HG03039 (cell line): ENCODE measurements around the gene MSANTD2.
A peak's percentile ranks its signal among the peaks of the same experiment; 100 is the strongest.

Source experiments
- ATAC-seq: cut with Tn5 transposase; IDR thresholded peaks from one replicate; pipeline ENCODE4 v1.9.1; 2021; ENCODE audit warnings: mild to moderate bottlenecking, moderate library complexity; ENCODE audit not compliant: unreplicated experiment

MSANTD2 gene

GRCh38 chr11:124756033-124756752 lies 44.0 kb downstream of the MSANTD2 start:
- ATAC-seq = no peak

GRCh38 chr11:124754710-124755109 lies 45.5 kb downstream of the MSANTD2 start:
- no peak for ATAC-seq

- ATAC-seq = no peak
These were observed 45.9 kb downstream of the MSANTD2 start for GRCh38 chr11:124754309-124754708.

- ATAC-seq = no peak
These were observed 46.6 kb downstream of the MSANTD2 start for GRCh38 chr11:124753624-124754023.

- ATAC-seq = no peak
These were observed 47.0 kb downstream of the MSANTD2 start for GRCh38 chr11:124753205-124753604.

- no peak for ATAC-seq
These were observed 47.6 kb downstream of the MSANTD2 start for GRCh38 chr11:124752471-124753102.

- ATAC-seq = no peak
These were observed 48.3 kb downstream of the MSANTD2 start, which contains the start of gene VSIG2 for GRCh38 chr11:124751741-124752470. VSIG2 (minus strand) TSS chr11:124752255; CDS start chr11:124752137, 118 bp downstream.

GRCh38 chr11:124751391-124751740 lies 48.8 kb downstream of the MSANTD2 start:
- no peak for ATAC-seq

- no peak for ATAC-seq
These were observed 50.3 kb downstream of the MSANTD2 start for GRCh38 chr11:124749912-124750311.

- ATAC-seq = no peak
These were observed 51.5 kb downstream of the MSANTD2 start for GRCh38 chr11:124748481-124749343.

- no peak for ATAC-seq
These were observed 52.1 kb downstream of the MSANTD2 start for GRCh38 chr11:124748100-124748418.

GRCh38 chr11:124747406-124748099 lies 52.7 kb downstream of the MSANTD2 start:
- no peak for ATAC-seq

GRCh38 chr11:124746621-124747243 lies 53.5 kb downstream of the MSANTD2 start:
- ATAC-seq = peak; percentile 92

- no peak for ATAC-seq
These were observed 54.2 kb downstream of the MSANTD2 start for GRCh38 chr11:124745835-124746620.

- ATAC-seq = no peak
These were observed 54.9 kb downstream of the MSANTD2 start for GRCh38 chr11:124745270-124745834.

GRCh38 chr11:124743050-124743449 lies 57.2 kb downstream of the MSANTD2 start:
- no peak for ATAC-seq

GRCh38 chr11:124742555-124742954 lies 57.7 kb downstream of the MSANTD2 start:
- no peak for ATAC-seq

GRCh38 chr11:124740277-124740882 lies 59.8 kb downstream of the MSANTD2 start:
- peak; percentile 32 for ATAC-seq
